Loucy (cell line): ENCODE results near the gene MAP4K3.

Source experiments
- H2AFZ ChIP-seq: fragments of 200-600 bp; sonication (generic); 2 replicates; pipeline ENCODE4 v1.6.0; 2016; ENCODE audit warnings: antibody characterized with exemption, mild to moderate bottlenecking, low read length, moderate library complexity
- H3F3A ChIP-seq: fragments of 200-600 bp; 2 replicates; pipeline ENCODE4 v1.6.0; 2016; ENCODE audit warnings: antibody characterized with exemption, low read depth, mild to moderate bottlenecking
- H3K27me3 ChIP-seq: fragments of 200-600 bp; sonication (generic); 2 replicates; pipeline ENCODE4 v1.6.1; 2014; ENCODE audit warnings: low read length, mild to moderate bottlenecking; ENCODE audit not compliant: insufficient read depth, poor library complexity, severe bottlenecking
- H3K36me3 ChIP-seq: fragments of 200-600 bp; sonication (generic); 2 replicates; pipeline ENCODE4 v1.6.1; 2016; ENCODE audit warnings: low read length; ENCODE audit not compliant: insufficient read depth
- H3K4me1 ChIP-seq: fragments of 200-600 bp; sonication (generic); 2 replicates; pipeline ENCODE4 v1.5.1; 2014; ENCODE audit warnings: low read length, mild to moderate bottlenecking; ENCODE audit not compliant: insufficient read depth, poor library complexity, severe bottlenecking
- H3K4me2 ChIP-seq: fragments of 200-600 bp; sonication (generic); 2 replicates; pipeline ENCODE4 v1.6.0; 2014; ENCODE audit warnings: antibody characterized with exemption, low read length, low read depth, mild to moderate bottlenecking; ENCODE audit not compliant: poor library complexity, severe bottlenecking
- H3K4me3 ChIP-seq: fragments of 200-600 bp; sonication (generic); 2 replicates; pipeline ENCODE4 v1.5.1; 2014; ENCODE audit warnings: low read length, mild to moderate bottlenecking, mixed read lengths; ENCODE audit not compliant: poor library complexity, severe bottlenecking
- H3K79me2 ChIP-seq: fragments of 200-600 bp; sonication (generic); 2 replicates; pipeline ENCODE4 v1.6.1; 2014; ENCODE audit warnings: low read length; ENCODE audit not compliant: insufficient read depth
- H3K9ac ChIP-seq: fragments of 200-600 bp; sonication (generic); 2 replicates; pipeline ENCODE4 v1.6.0; 2014; ENCODE audit warnings: mild to moderate bottlenecking, low read depth, low read length, moderate library complexity; ENCODE audit not compliant: poor library complexity, severe bottlenecking
- H3K9me2 ChIP-seq: fragments of 200-600 bp; sonication (generic); replicated peaks from 2 replicates; pipeline ENCODE4 v1.6.1; 2016; ENCODE audit warnings: low read depth, low read length, mixed read lengths
- H3K9me3 ChIP-seq: fragments of 200-600 bp; sonication (generic); 2 replicates; pipeline ENCODE4 v1.6.1; 2014; ENCODE audit warnings: mild to moderate bottlenecking, antibody characterized with exemption, low read length, low read depth; ENCODE audit not compliant: insufficient read depth
- H4K20me1 ChIP-seq: fragments of 200-600 bp; sonication (generic); 2 replicates; pipeline ENCODE4 v1.6.0; 2014; ENCODE audit warnings: antibody characterized with exemption, low read length, mild to moderate bottlenecking; ENCODE audit not compliant: insufficient read depth, poor library complexity, severe bottlenecking
- EZH2phosphoT487 ChIP-seq: fragments of 200-600 bp; IDR thresholded peaks from 2 replicates; pipeline ENCODE4 v1.6.1; 2018; ENCODE audit warnings: antibody characterized with exemption, mild to moderate bottlenecking, moderate library complexity, borderline replicate concordance
- TF ChIP-seq, protein P1 (sequence below): fragments of 200-600 bp; sonication (generic); conservative IDR thresholded peaks from 2 replicates; pipeline ENCODE4 v1.5.1; 2014; ENCODE audit warnings: mild to moderate bottlenecking, antibody characterized with exemption, low read length

MAP4K3 gene

DNA sequence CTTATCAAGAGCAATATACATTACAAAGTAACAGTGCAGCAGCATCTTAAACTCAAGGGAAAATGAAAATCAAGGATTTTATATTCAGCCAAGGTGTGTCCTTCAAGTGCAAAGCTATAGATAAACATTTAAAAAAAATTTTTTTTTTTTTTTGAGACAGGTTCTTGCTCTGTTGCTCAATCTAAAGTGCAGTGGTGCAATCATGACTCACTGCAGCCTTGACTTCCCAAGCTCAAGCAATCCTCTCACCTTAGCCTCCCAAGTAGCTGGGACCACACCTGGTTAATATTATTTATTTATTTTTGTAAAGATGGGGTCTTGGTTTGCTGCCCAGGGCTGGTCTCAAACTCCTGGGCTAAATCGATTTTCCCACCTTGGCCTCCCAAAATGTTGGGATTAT lies 202.3 kb downstream of the MAP4K3 start:
- H2AFZ ChIP-seq = no peak overlapping the region
- H3K4me1 ChIP-seq = no peaks in the 10 kb centered on the region
- no peaks in the 10 kb centered on the region for H3K9me2 ChIP-seq
- no peaks in the 10 kb centered on the region for H3K27me3 ChIP-seq
- no peaks in the 10 kb centered on the region for H4K20me1 ChIP-seq
- H3K36me3 ChIP-seq = no peaks in the 10 kb centered on the region
- H3K4me2 ChIP-seq = no peak overlapping the region
- no peak overlapping the region for H3K9ac ChIP-seq
- H3K4me3 ChIP-seq = no peak overlapping the region
- TF ChIP-seq, protein P1, sequence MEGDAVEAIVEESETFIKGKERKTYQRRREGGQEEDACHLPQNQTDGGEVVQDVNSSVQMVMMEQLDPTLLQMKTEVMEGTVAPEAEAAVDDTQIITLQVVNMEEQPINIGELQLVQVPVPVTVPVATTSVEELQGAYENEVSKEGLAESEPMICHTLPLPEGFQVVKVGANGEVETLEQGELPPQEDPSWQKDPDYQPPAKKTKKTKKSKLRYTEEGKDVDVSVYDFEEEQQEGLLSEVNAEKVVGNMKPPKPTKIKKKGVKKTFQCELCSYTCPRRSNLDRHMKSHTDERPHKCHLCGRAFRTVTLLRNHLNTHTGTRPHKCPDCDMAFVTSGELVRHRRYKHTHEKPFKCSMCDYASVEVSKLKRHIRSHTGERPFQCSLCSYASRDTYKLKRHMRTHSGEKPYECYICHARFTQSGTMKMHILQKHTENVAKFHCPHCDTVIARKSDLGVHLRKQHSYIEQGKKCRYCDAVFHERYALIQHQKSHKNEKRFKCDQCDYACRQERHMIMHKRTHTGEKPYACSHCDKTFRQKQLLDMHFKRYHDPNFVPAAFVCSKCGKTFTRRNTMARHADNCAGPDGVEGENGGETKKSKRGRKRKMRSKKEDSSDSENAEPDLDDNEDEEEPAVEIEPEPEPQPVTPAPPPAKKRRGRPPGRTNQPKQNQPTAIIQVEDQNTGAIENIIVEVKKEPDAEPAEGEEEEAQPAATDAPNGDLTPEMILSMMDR = no peak
- no peaks in the 10 kb centered on the region for H3F3A ChIP-seq
- no peaks in the 10 kb centered on the region for H3K79me2 ChIP-seq
- H3K9me3 ChIP-seq = no peaks in the 10 kb centered on the region

DNA sequence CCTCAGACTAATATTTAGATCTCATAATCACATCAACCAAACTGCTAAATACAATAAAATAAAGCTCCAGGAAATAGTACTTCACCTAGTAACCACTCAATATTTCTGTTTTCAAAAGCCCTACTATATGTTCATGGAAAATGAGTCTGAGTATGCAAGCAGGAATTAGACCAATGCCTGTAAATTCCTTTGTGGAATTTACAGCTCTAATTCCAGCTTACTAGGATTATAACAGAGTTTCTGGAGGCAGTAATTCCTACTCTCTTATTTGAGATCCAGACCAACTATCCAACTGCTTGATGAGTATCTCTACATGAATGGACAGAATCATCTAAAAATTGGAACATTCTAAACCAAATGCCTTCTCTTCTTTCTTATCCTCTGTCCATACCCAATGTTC lies 204.9 kb downstream of the MAP4K3 start:
- TF ChIP-seq EZH2phosphoT487 = no peak
- TF ChIP-seq, protein P1 = no peak
- Histone ChIP-seq H3K79me2 (no peaks in the 10 kb centered on the region), H3F3A (no peaks in the 10 kb centered on the region), H3K4me2 (no peak overlapping the region), H3K4me3 (no peak overlapping the region), H3K9me3 (no peaks in the 10 kb centered on the region), H3K9me2 (no peaks in the 10 kb centered on the region), H3K36me3 (no peaks in the 10 kb centered on the region), H3K27me3 (no peaks in the 10 kb centered on the region), H2AFZ (no peak overlapping the region), H3K9ac (no peak overlapping the region), H4K20me1 (no peaks in the 10 kb centered on the region), H3K4me1 (peaks cover 5% of the 10 kb centered on the region)

DNA sequence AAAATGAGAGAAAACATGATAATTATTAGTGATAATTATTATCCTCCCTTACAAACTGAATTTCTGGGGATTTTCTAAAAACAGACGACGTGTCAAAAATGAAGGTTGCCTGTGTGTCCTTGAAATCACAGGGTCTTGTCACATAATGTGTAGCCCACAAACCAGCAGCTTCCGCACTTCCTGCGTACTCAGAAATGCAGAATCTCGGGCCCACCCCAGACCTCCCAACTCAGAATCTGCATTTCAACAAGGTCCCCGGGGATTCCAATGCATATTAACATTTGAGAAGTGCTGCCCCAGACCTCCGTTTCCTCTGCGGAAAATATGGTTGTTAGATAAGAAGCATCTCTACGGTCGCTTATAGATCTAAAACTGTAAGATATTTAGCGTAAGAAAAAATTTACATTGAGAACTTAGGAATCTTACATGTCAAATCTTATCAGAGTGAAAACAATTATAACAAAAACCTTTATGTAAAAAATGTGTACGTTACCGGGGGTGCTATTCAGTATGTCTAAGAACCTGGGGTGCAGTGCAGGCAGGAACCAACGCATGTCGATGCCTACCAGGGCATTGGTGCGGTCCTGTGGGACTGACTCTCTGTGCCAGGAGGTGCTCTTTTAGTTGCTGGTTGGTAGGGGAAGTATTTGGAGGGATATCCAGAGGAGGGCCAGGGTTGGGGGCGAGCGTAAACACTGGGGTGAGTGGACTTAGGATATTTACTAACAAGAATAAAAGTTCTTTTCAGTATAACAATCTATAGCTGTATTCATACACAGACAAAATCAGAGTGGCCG lies 208.5 kb downstream of the MAP4K3 start:
- H3F3A ChIP-seq = no peaks in the 10 kb centered on the region
- no peaks in the 10 kb centered on the region for H3K9me2 ChIP-seq
- no peak overlapping the region for H3K9ac ChIP-seq
- no peaks in the 10 kb centered on the region for H3K9me3 ChIP-seq
- H3K79me2 ChIP-seq = no peaks in the 10 kb centered on the region
- no peaks in the 10 kb centered on the region for H3K36me3 ChIP-seq
- TF ChIP-seq, protein P1 = no peak
- no peak for TF ChIP-seq EZH2phosphoT487
- no peak overlapping the region for H3K4me3 ChIP-seq
- H3K27me3 ChIP-seq = no peaks in the 10 kb centered on the region
- H3K4me1 ChIP-seq = peaks cover 5% of the 10 kb centered on the region
- no peak overlapping the region for H2AFZ ChIP-seq
- no peaks in the 10 kb centered on the region for H4K20me1 ChIP-seq
- no peak overlapping the region for H3K4me2 ChIP-seq
